Measurements from ENCODE around the gene MTTP. TPM values are rescaled to one million over a fixed set of nuclear protein-coding genes. Genes with fewer than 3 reads are reported as not detected.
A peak's percentile ranks its signal among the peaks of the same experiment; 100 is the strongest.

The MTTP gene
- total RNA-seq, 4 donors from 2014 or later: 0.50 to 0.67 TPM; not detected in 2

DNA sequence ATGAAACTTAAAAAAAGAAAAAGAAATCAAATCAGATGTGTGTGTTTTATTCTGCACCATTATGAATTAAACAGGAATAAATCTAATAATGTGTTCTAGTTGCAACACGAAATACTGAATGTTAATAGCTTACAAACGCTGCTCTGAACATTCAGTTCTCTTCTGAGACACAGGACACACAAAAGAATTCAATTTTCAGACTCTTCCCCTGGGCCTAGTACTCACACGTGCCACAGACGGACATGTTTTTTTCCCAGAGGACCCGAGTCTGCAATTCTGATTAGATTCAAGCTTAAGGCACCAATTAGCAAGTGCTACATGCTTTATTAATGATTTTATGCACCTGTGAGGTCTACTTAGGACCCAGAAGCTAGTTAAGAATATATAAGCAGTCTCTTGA is 62.5 kb downstream of the MTTP start:
- Histone ChIP-seq H3K4me1 (no peaks in the 10 kb centered on the region), H3K27me3 (no peaks in the 10 kb centered on the region), H3K27ac (no peak overlapping the region), H3K36me3 (no peaks in the 10 kb centered on the region), H3K4me3 (replicated peaks in 1 of 3) (no peak overlapping the region), H3K9me3 (no peaks in the 10 kb centered on the region)
- DNase-seq: no peak
- TF ChIP-seq, protein P1, sequence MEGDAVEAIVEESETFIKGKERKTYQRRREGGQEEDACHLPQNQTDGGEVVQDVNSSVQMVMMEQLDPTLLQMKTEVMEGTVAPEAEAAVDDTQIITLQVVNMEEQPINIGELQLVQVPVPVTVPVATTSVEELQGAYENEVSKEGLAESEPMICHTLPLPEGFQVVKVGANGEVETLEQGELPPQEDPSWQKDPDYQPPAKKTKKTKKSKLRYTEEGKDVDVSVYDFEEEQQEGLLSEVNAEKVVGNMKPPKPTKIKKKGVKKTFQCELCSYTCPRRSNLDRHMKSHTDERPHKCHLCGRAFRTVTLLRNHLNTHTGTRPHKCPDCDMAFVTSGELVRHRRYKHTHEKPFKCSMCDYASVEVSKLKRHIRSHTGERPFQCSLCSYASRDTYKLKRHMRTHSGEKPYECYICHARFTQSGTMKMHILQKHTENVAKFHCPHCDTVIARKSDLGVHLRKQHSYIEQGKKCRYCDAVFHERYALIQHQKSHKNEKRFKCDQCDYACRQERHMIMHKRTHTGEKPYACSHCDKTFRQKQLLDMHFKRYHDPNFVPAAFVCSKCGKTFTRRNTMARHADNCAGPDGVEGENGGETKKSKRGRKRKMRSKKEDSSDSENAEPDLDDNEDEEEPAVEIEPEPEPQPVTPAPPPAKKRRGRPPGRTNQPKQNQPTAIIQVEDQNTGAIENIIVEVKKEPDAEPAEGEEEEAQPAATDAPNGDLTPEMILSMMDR (IDR thresholded peaks at IDR 0.05): no peak
- TF ChIP-seq POLR2A (IDR thresholded peaks at IDR 0.05): no peak
- WGBS, 2 donors: 76 to 80% methylated on average over 5 of the region's 5 CpGs
- intact Hi-C loops (cut with DNase I): no loop called here

DNA sequence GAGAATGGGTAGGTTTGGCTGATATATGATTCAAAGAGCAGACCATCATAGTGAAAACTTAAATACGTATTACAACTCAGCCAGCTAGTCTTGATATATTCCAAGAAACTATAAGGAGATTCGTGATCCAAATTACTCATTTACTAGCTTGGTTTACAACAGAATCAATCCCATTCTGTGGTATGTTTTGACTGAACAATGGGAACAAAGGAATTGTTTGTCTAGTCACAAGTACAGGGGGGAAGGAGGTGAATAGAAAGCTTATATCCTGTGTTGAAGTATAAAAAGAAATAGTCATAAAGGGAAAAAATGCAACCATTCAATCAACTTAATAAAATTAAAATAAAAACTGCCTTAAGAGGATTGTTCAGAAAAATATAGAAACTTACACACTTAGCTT is 66.1 kb downstream of the MTTP start:
- H3K4me1 ChIP-seq: no peaks in the 10 kb centered on the region
- no peak overlapping the region for H3K4me3 ChIP-seq (replicated peaks in 1 of 3)
- H3K27me3 ChIP-seq: no peaks in the 10 kb centered on the region
- no peak overlapping the region for H3K27ac ChIP-seq
- intact Hi-C loops (cut with DNase I): no loop called here
- TF ChIP-seq POLR2A (IDR thresholded peaks at IDR 0.05): no peak
- TF ChIP-seq, protein P1 (IDR thresholded peaks at IDR 0.05): no peak
- no peaks in the 10 kb centered on the region for H3K9me3 ChIP-seq
- DNase-seq: no peak
- WGBS, 2 donors: 66 to 68% methylated on average over 2 of the region's 2 CpGs
- H3K36me3 ChIP-seq: no peaks in the 10 kb centered on the region

DNA sequence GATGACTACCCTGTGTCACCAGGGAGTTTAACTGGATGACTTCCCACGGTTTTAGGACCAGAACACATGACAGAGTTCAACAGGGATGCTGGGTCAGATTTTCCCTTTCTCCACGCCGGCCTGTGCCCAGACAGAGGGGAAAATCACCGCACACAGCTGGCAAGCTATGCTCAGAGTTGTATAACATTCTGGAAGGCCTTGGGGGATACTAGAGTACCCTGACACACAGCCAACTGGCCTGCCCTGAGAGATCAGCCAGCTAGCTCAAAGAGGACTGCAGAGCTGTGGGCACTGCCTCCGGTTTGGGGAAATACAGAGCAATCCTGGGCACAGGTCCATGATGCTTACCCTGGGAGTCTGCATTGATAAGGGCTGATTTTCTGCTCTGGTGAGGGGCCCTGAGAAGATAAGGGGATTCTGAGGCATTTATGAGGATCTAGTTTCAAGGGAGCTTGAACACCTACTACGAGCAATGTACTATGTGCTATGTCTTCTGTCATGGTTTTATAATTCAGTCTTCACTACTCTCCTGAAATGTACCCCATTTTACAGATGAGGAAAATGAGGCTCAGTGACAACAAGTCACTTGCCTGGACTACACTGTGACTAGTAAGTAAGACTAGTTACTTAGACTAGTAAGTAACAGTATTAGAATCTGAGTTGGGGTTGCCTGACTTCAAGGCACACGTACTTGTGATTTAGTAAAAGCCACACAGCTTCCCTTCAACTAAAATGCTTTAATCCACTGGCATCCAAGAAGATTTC is 68.3 kb downstream of the MTTP start:
- no peak overlapping the region for H3K27ac ChIP-seq
- no peak overlapping the region for H3K4me3 ChIP-seq (replicated peaks in 1 of 3)
- no peaks in the 10 kb centered on the region for H3K36me3 ChIP-seq
- no peaks in the 10 kb centered on the region for H3K4me1 ChIP-seq
- TF ChIP-seq, protein P1 (IDR thresholded peaks at IDR 0.05): no peak
- TF ChIP-seq POLR2A (IDR thresholded peaks at IDR 0.05): no peak
- intact Hi-C loops (cut with DNase I): no loop called here
- WGBS, 2 donors: 68 to 75% methylated on average over 7 of the region's 7 CpGs
- DNase-seq: peak; percentile 11 to 53
- no peaks in the 10 kb centered on the region for H3K27me3 ChIP-seq
- no peaks in the 10 kb centered on the region for H3K9me3 ChIP-seq

DNA sequence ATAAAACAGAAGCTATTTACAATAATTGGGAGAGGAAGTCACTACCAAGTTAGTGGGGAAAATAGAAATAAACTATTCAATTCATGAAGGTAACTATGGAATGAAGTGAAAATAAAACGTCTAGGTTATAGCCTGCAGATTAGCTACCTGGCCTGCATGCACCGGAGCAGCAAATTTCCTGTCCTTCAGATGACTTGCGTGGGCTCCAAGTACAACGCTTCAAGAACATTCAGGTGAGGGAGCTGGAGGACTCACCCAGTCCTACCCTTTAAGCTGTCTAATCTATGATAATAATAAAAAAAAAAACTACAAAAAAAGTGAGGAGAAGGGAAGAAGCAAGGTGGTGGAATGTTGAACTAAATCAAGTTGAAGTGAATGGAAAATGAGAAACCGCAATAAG is 69.8 kb downstream of the MTTP start:
- no peaks in the 10 kb centered on the region for H3K9me3 ChIP-seq
- no peak overlapping the region for H3K27ac ChIP-seq
- TF ChIP-seq, protein P1 (IDR thresholded peaks at IDR 0.05): no peak
- no peak for TF ChIP-seq POLR2A (IDR thresholded peaks at IDR 0.05)
- no peaks in the 10 kb centered on the region for H3K36me3 ChIP-seq
- no peak for DNase-seq
- 61 to 63% methylated on average over 5 of the region's 5 CpGs for WGBS, 2 donors
- no peaks in the 10 kb centered on the region for H3K27me3 ChIP-seq
- H3K4me1 ChIP-seq: no peaks in the 10 kb centered on the region
- intact Hi-C loops (cut with DNase I): no loop called here
- no peak overlapping the region for H3K4me3 ChIP-seq (replicated peaks in 1 of 3)

DNA sequence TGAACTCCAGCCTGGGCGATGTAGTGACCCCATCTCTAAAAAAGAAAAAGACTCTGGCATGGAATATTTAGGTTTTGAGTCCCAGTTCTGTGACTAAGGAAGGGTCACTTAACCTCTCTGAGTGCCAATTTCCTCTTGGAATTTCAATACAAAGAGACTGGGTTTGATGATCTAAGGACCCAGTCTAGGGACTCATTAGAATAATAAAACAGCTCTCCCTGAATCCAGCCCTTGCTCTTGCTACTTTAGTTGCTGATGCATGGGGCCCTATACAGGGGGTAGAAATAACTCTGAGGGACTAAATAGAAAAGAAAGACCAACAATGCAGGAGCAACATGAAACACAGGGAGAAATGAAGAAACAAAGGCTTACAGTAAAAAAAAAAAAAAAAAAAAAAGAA is 70.4 kb downstream of the MTTP start:
- no peak for DNase-seq
- no peaks in the 10 kb centered on the region for H3K27me3 ChIP-seq
- H3K27ac ChIP-seq: no peak overlapping the region
- TF ChIP-seq POLR2A (IDR thresholded peaks at IDR 0.05): no peak
- TF ChIP-seq, protein P1 (IDR thresholded peaks at IDR 0.05): no peak
- H3K9me3 ChIP-seq: no peaks in the 10 kb centered on the region
- no peaks in the 10 kb centered on the region for H3K4me1 ChIP-seq
- intact Hi-C loops (cut with DNase I): no loop called here
- H3K4me3 ChIP-seq (replicated peaks in 1 of 3): no peak overlapping the region
- H3K36me3 ChIP-seq: no peaks in the 10 kb centered on the region
- 89 to 92% methylated on average over 1 of the region's 1 CpG for WGBS, 2 donors

Measured in thyroid gland (tissue), 4 donors.